K562 (cell line): Measurements from ENCODE around the gene ARHGAP32. TPM values are rescaled to one million over a fixed set of nuclear protein-coding genes. Genes with fewer than 3 reads are reported as not detected.

Source experiments
- ATAC-seq: fragments of 200-7000 bp; cut with Tn5 transposase; 3 replicates; pipeline ENCODE4 v1.9.1; 2020; ENCODE audit warnings: moderate library complexity
- BruUV-seq: library from RNA; stranded (reverse); fragments of 400-500 nt; replicated peaks from 2 replicates; lab custom pipeline; 2021; lab: Mats Ljungman, UMichigan
- CTCF ChIA-PET: fragments of 300-600 bp; formaldehyde crosslinking; extraction: SDS; loops from one replicate; lab custom pipeline; 2021; ENCODE audit warnings: low intra/inter-chr PET ratio; lab: Yijun Ruan, JAX
- POLR2A ChIA-PET: fragments of 300-600, 350-650 bp; sonication (Branson Sonifier 250); formaldehyde crosslinking; extraction: SDS; loops from one replicate; lab custom pipeline; 2021; ENCODE audit warnings: antibody characterized with exemption, inconsistent platforms; lab: Yijun Ruan, JAX
- DNase-seq, 4 experiments: peaks; one replicate each; pipeline versions ENCODE4 v3.0.0 to v3.0.0-alpha.2; 2011 to 2018; ENCODE audit warnings: low spot score in 3 of 4, mixed read lengths in 3 of 4; ENCODE audit errors: extremely low read depth in 1 of 4
- FAIRE-seq: peaks from 2 replicates; lab custom pipeline; 2011; peaks lifted over from hg19 to GRCh38; lab: Jason Lieb, UNC
- H2AFZ ChIP-seq: 2 replicates; pipeline ENCODE4 v1.6.0; 2011; ENCODE audit warnings: low read depth, low read length, control low read depth, inconsistent platforms
- H3K27ac ChIP-seq: fragments of 200-600 bp; 3 replicates; pipeline ENCODE4 v1.8.0; 2011; ENCODE audit warnings: low read depth, mild to moderate bottlenecking, control low read depth, inconsistent platforms, low read length, moderate library complexity, mixed read lengths; ENCODE audit errors: extremely low read depth
- H3K27me3 ChIP-seq, 2 experiments: fragments of 300-600 bp in 1 of 2; 2 replicates in 1 of 2; 3 replicates in 1 of 2; pipeline versions ENCODE4 v1.6.0 to v1.8.0; 2011; ENCODE audit warnings: inconsistent platforms in 2 of 2, low read length in 2 of 2, mild to moderate bottlenecking in 1 of 2, mixed read lengths in 1 of 2, moderate library complexity in 1 of 2; ENCODE audit not compliant: control insufficient read depth in 2 of 2, insufficient read depth in 2 of 2
- H3K36me3 ChIP-seq: fragments of 300-600 bp; 3 replicates; pipeline ENCODE4 v1.8.0; 2011; ENCODE audit warnings: mild to moderate bottlenecking, low read length, inconsistent platforms; ENCODE audit not compliant: control insufficient read depth, insufficient read depth
- H3K4me1 ChIP-seq, 2 experiments: fragments of 200-600 bp in 1 of 2; replicated peaks in 1 of 2; 2 replicates in 1 of 2; 3 replicates in 1 of 2; pipeline versions ENCODE4 v1.5.1 to v1.8.0; 2011; ENCODE audit warnings: inconsistent platforms in 2 of 2, low read length in 2 of 2, mild to moderate bottlenecking in 1 of 2, mixed read lengths in 1 of 2, moderate library complexity in 1 of 2; ENCODE audit not compliant: control insufficient read depth in 2 of 2, insufficient read depth in 2 of 2
- H3K4me2 ChIP-seq: 2 replicates; pipeline ENCODE4 v1.6.1; 2011; ENCODE audit warnings: low read length, control low read depth, inconsistent platforms, mixed read lengths; ENCODE audit not compliant: insufficient read depth
- H3K4me3 ChIP-seq: fragments of 200-600 bp; sonication (generic), shearing (Covaris generic); 2 replicates; pipeline ENCODE4 v1.5.1; 2016; ENCODE audit warnings: control low read depth, inconsistent platforms
- H3K79me2 ChIP-seq: fragments of 200-600 bp; 3 replicates; pipeline ENCODE4 v1.8.0; 2011; ENCODE audit warnings: low read length, inconsistent platforms; ENCODE audit not compliant: control insufficient read depth, insufficient read depth
- H3K9ac ChIP-seq, 2 experiments: 2 replicates each; pipeline versions ENCODE4 v1.6.0 to v1.6.1; 2011; ENCODE audit warnings: low read depth in 2 of 2, low read length in 2 of 2, control low read depth in 1 of 2, inconsistent platforms in 1 of 2, mild to moderate bottlenecking in 1 of 2, mixed read lengths in 1 of 2; ENCODE audit not compliant: insufficient read depth in 1 of 2
- H3K9me1 ChIP-seq: one replicate; pipeline ENCODE4 v1.6.0; 2011; ENCODE audit warnings: inconsistent platforms, mild to moderate bottlenecking, low read length, moderate library complexity; ENCODE audit not compliant: control insufficient read depth, insufficient read depth
- H3K9me3 ChIP-seq: replicated peaks from 2 replicates; pipeline ENCODE4 v1.5.1; 2011; ENCODE audit warnings: low read depth, low read length, inconsistent platforms; ENCODE audit not compliant: control insufficient read depth, insufficient read depth
- H4K20me1 ChIP-seq: replicated peaks from 2 replicates; pipeline ENCODE4 v1.6.1; 2011; ENCODE audit warnings: low read length, inconsistent platforms, mixed read lengths; ENCODE audit not compliant: control insufficient read depth, insufficient read depth
- ASH1L ChIP-seq: fragments of 450-650 bp; IDR thresholded peaks from 2 replicates; pipeline ENCODE4 v1.6.1; 2018; ENCODE audit warnings: borderline replicate concordance, mild to moderate bottlenecking, low read depth; ENCODE audit not compliant: partially characterized antibody
- ATF6 ChIP-seq: sonication (generic); formaldehyde crosslinking; IDR thresholded peaks from 2 replicates; pipeline ENCODE4 v1.4.0; 2020; ENCODE audit warnings: mild to moderate bottlenecking, missing genetic modification reagents
- RAD51 ChIP-seq: fragments of 450-650 bp; IDR thresholded peaks from 2 replicates; pipeline ENCODE4 v1.7.1; 2016; ENCODE audit warnings: low read depth, mild to moderate bottlenecking, borderline replicate concordance
- ZNF212 ChIP-seq: fragments of 450-650 bp; formaldehyde crosslinking; IDR thresholded peaks from 2 replicates; pipeline ENCODE4 v1.4.0; 2020; ENCODE audit warnings: mild to moderate bottlenecking
- ZNF780A ChIP-seq: fragments of 250-450 bp; sonication (Bioruptor Pico); IDR thresholded peaks from 2 replicates; pipeline ENCODE4 v1.5.0; 2021; ENCODE audit warnings: mild to moderate bottlenecking
- WGBS: fragments of 100-300 bp; shearing (Covaris generic); methylation state at CpG from one replicate; pipeline ENCODE4 v1.1.6; 2016; ENCODE audit warnings: low coverage, mixed read lengths; ENCODE audit not compliant: insufficient coverage; ENCODE audit errors: missing lambda C conversion rate; 5-methylcytosine and 5-hydroxymethylcytosine counted together
- in situ Hi-C: fragments of 300-500 bp; cut with MboI; formaldehyde crosslinking; loops from 4 replicates; pipeline ENCODE4 v1.15.0; 2018; ENCODE audit warnings: inconsistent platforms, mixed read lengths
- intact Hi-C: fragments of 100-400 bp; cut with micrococcal nuclease; formaldehyde crosslinking; loops from 2 replicates; pipeline ENCODE4 v1.14.2; 2022
- polyA plus RNA-seq, 8 experiments: library from polyadenylated mRNA; depleted of rRNA in 4 of 8; stranded (reverse) in 5 of 8; unstranded in 3 of 8; fragments of >200 nt; fragmentation: Nextera tagmentation in 2 of 8; fragmentation: Illumina TruSeq in 1 of 8; extraction: Ambion mirVana in 2 of 8; extraction: Trizol in 1 of 8; gene quantifications; 2 replicates each; pipeline versions ENCODE4 v1.2.1 to v1.2.3, GENCODE V29; 2011 to 2014; ENCODE audit warnings: inconsistent platforms in 1 of 8, missing spikeins in 1 of 8
- total RNA-seq, 7 experiments: library from RNA; depleted of rRNA in 6 of 7; stranded (reverse); fragments of >200 nt in 6 of 7; fragmentation: Illumina TruSeq in 2 of 7; extraction: Trizol in 2 of 7; gene quantifications; 2 replicates each; pipeline versions ENCODE4 v1.2.1 to v1.2.3, GENCODE V29; 2011 to 2021; ENCODE audit warnings: low replicate concordance in 1 of 7
- TF ChIP-seq, protein P1 (sequence below): fragments of 200-600 bp; sonication (generic); IDR thresholded peaks from one replicate; pipeline ENCODE4 v1.6.1; 2012; ENCODE audit warnings: mild to moderate bottlenecking, low read depth, low read length, inconsistent platforms
- TF ChIP-seq, protein P2 (sequence below): sonication (generic); formaldehyde crosslinking; IDR thresholded peaks from 2 replicates; pipeline ENCODE4 v1.8.0; 2022; ENCODE audit warnings: mild to moderate bottlenecking, missing genetic modification reagents

ARHGAP32 gene
- total and polyA plus RNA-seq, 9 of the 15 experiments (the other 6 are each of a cell fraction or from before 2014, with no cell fraction given): 0.18 TPM; not detected in 8

DNA sequence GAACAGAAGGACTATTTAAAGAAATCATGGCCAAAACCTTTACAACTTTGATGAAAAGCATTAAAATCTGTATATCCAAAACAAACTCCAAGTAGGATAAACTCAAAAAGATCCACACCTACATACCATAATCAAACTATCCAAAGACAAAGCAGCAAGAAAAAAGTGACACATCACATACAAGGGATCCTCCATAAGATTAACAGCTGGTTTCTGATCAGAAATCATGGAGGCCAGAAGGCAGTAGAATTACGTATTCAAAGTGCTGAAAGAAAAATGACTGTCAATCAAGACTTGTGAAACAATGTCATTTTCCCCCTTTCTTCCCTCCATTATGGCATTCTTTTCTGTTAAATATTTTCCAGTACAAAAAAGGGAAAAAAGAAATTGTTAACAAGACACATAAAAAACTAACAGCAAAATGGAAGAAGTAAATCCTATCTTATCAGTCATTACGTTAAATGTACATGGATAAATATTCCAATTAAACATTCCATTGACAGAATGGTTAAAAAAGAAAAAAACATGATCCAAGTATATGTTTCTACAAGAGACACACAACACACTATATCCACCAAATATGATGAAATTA lies 34.2 kb upstream of the ARHGAP32 start:
- Histone ChIP-seq H3K4me1 (no peaks in the 10 kb centered on the region), H4K20me1 (no peaks in the 10 kb centered on the region), H3K4me3 (no peak overlapping the region), H3K27me3 (no peaks in the 10 kb centered on the region), H3K27ac (no peak overlapping the region), H3K36me3 (no peaks in the 10 kb centered on the region), H3K79me2 (no peaks in the 10 kb centered on the region), H3K9ac (no peak overlapping the region), H3K4me2 (no peak overlapping the region), H3K9me3 (no peaks in the 10 kb centered on the region), H2AFZ (no peak overlapping the region), H3K9me1 (no peaks in the 10 kb centered on the region)
- ChIA-PET CTCF (no interaction called here), POLR2A (no interaction called here)
- intact Hi-C loops (no loop called here), in situ Hi-C loops (no loop called here)
- ATAC-seq (no peak), DNase-seq (no peak), FAIRE-seq (no peak)
- no TSS peak for BruUV-seq
- 4% methylated on average over 2 of the region's 2 CpGs for WGBS
- TF ChIP-seq ATF6 (CRISPR knock-in tag): no peak
- no peak for TF ChIP-seq ZNF780A (CRISPR knock-in tag)
- no peak for TF ChIP-seq RAD51
- TF ChIP-seq, protein P1, sequence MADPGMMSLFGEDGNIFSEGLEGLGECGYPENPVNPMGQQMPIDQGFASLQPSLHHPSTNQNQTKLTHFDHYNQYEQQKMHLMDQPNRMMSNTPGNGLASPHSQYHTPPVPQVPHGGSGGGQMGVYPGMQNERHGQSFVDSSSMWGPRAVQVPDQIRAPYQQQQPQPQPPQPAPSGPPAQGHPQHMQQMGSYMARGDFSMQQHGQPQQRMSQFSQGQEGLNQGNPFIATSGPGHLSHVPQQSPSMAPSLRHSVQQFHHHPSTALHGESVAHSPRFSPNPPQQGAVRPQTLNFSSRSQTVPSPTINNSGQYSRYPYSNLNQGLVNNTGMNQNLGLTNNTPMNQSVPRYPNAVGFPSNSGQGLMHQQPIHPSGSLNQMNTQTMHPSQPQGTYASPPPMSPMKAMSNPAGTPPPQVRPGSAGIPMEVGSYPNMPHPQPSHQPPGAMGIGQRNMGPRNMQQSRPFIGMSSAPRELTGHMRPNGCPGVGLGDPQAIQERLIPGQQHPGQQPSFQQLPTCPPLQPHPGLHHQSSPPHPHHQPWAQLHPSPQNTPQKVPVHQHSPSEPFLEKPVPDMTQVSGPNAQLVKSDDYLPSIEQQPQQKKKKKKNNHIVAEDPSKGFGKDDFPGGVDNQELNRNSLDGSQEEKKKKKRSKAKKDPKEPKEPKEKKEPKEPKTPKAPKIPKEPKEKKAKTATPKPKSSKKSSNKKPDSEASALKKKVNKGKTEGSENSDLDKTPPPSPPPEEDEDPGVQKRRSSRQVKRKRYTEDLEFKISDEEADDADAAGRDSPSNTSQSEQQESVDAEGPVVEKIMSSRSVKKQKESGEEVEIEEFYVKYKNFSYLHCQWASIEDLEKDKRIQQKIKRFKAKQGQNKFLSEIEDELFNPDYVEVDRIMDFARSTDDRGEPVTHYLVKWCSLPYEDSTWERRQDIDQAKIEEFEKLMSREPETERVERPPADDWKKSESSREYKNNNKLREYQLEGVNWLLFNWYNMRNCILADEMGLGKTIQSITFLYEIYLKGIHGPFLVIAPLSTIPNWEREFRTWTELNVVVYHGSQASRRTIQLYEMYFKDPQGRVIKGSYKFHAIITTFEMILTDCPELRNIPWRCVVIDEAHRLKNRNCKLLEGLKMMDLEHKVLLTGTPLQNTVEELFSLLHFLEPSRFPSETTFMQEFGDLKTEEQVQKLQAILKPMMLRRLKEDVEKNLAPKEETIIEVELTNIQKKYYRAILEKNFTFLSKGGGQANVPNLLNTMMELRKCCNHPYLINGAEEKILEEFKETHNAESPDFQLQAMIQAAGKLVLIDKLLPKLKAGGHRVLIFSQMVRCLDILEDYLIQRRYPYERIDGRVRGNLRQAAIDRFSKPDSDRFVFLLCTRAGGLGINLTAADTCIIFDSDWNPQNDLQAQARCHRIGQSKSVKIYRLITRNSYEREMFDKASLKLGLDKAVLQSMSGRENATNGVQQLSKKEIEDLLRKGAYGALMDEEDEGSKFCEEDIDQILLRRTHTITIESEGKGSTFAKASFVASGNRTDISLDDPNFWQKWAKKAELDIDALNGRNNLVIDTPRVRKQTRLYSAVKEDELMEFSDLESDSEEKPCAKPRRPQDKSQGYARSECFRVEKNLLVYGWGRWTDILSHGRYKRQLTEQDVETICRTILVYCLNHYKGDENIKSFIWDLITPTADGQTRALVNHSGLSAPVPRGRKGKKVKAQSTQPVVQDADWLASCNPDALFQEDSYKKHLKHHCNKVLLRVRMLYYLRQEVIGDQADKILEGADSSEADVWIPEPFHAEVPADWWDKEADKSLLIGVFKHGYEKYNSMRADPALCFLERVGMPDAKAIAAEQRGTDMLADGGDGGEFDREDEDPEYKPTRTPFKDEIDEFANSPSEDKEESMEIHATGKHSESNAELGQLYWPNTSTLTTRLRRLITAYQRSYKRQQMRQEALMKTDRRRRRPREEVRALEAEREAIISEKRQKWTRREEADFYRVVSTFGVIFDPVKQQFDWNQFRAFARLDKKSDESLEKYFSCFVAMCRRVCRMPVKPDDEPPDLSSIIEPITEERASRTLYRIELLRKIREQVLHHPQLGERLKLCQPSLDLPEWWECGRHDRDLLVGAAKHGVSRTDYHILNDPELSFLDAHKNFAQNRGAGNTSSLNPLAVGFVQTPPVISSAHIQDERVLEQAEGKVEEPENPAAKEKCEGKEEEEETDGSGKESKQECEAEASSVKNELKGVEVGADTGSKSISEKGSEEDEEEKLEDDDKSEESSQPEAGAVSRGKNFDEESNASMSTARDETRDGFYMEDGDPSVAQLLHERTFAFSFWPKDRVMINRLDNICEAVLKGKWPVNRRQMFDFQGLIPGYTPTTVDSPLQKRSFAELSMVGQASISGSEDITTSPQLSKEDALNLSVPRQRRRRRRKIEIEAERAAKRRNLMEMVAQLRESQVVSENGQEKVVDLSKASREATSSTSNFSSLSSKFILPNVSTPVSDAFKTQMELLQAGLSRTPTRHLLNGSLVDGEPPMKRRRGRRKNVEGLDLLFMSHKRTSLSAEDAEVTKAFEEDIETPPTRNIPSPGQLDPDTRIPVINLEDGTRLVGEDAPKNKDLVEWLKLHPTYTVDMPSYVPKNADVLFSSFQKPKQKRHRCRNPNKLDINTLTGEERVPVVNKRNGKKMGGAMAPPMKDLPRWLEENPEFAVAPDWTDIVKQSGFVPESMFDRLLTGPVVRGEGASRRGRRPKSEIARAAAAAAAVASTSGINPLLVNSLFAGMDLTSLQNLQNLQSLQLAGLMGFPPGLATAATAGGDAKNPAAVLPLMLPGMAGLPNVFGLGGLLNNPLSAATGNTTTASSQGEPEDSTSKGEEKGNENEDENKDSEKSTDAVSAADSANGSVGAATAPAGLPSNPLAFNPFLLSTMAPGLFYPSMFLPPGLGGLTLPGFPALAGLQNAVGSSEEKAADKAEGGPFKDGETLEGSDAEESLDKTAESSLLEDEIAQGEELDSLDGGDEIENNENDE: no peak
- TF ChIP-seq ASH1L: no peak
- no peak for TF ChIP-seq ZNF212
- TF ChIP-seq, protein P2, sequence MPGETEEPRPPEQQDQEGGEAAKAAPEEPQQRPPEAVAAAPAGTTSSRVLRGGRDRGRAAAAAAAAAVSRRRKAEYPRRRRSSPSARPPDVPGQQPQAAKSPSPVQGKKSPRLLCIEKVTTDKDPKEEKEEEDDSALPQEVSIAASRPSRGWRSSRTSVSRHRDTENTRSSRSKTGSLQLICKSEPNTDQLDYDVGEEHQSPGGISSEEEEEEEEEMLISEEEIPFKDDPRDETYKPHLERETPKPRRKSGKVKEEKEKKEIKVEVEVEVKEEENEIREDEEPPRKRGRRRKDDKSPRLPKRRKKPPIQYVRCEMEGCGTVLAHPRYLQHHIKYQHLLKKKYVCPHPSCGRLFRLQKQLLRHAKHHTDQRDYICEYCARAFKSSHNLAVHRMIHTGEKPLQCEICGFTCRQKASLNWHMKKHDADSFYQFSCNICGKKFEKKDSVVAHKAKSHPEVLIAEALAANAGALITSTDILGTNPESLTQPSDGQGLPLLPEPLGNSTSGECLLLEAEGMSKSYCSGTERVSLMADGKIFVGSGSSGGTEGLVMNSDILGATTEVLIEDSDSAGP: no peak
